ENCODE data around the gene ROR1. TPM values are rescaled to one million over a fixed set of nuclear protein-coding genes. Genes with fewer than 3 reads are reported as not detected.

Gene ROR1
- total and polyA plus RNA-seq, 9 of the 15 experiments (the other 6 are each of a cell fraction or from before 2014, with no cell fraction given), result 0.02 TPM; not detected in 8

DNA sequence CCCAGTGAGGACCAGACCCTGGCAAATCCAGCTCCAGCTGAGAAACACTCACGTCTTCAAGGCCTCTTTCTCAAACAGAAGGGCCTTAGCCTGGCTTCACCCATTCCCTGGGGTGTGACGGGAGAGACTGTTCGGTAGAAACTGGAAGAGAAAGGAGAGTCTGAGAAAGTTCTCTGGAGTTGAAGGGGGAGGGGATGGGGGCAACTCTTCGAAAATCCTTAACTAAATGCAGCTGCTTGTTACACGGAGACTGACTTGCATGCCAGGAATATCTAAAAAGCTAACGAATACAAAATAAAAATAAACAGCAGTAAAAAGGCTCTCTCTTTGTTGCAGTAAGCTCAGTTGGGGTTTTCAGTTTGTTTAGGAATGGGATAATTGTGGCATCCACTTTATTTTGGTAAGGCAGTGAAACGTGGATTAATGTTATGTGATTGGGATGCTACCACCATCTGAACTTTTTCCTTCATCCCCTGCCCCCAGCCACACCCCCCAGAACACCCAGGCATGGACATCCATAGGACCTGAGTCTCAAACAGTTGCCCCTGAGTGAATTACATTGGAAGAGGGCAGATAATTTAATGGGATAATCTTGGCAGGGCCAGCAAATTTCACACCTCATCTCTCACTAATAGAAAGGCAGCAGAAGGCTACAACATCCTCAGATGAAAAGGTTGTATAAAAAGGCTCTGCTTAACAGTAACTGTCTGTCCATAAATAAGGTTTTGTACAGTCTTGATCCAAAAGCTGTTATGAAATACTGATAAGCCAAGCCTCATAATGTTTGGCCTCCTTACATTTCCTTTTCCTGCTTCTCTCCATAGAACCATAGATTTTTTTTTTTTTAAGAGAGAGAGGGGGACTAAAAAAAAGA, 5.8 kb downstream of the ROR1 start:
- H3K9ac ChIP-seq (ENCODE audit: insufficient read depth in 1 of 2, low read depth in 2 of 2, low read length in 2 of 2), result no peak overlapping the region
- no peaks in the 10 kb centered on the region for H4K20me1 ChIP-seq (replicated peaks; ENCODE audit: control insufficient read depth, insufficient read depth, low read length)
- H3K9me3 ChIP-seq (replicated peaks; ENCODE audit: control insufficient read depth, insufficient read depth, low read depth, low read length), result no peaks in the 10 kb centered on the region
- intact Hi-C loops (cut with micrococcal nuclease), result no loop called here
- no peak for ATAC-seq
- no peaks in the 10 kb centered on the region for H3K79me2 ChIP-seq (ENCODE audit: control insufficient read depth, insufficient read depth, low read length)
- no peak overlapping the region for H3K4me2 ChIP-seq (ENCODE audit: insufficient read depth, low read length)
- H3K4me3 ChIP-seq, result no peak overlapping the region
- no peak overlapping the region for H2AFZ ChIP-seq (ENCODE audit: low read depth, low read length)
- in situ Hi-C loops (cut with MboI), result no loop called here
- DNase-seq (ENCODE audit: extremely low read depth in 1 of 4, low spot score in 3 of 4), result no peak
- H3K27ac ChIP-seq (ENCODE audit: extremely low read depth, low read depth, low read length), result no peak overlapping the region
- ChIA-PET CTCF (ENCODE audit: low intra/inter-chr PET ratio) (no interaction called here), POLR2A (no interaction called here)
- no peaks in the 10 kb centered on the region for H3K36me3 ChIP-seq (ENCODE audit: control insufficient read depth, insufficient read depth, low read length)
- BruUV-seq (replicated peaks), result no TSS peak
- 0% methylated on average over 7 of the region's 7 CpGs for WGBS (ENCODE audit: insufficient coverage, low coverage, missing lambda C conversion rate)
- no peaks in the 10 kb centered on the region for H3K9me1 ChIP-seq (ENCODE audit: control insufficient read depth, insufficient read depth, low read length)
- no peaks in the 10 kb centered on the region; a peak in 1 of 5 replicates for H3K4me1 ChIP-seq (replicated peaks in 1 of 2; ENCODE audit: control insufficient read depth in 2 of 2, insufficient read depth in 2 of 2, low read length in 2 of 2)
- peaks cover 5 to 6% of the 10 kb centered on the region in 2 experiments; a peak in 2 of 5 replicates for H3K27me3 ChIP-seq (ENCODE audit: control insufficient read depth in 2 of 2, insufficient read depth in 2 of 2, low read length in 2 of 2)
- FAIRE-seq, result no peak
- TF ChIP-seq, protein P1, sequence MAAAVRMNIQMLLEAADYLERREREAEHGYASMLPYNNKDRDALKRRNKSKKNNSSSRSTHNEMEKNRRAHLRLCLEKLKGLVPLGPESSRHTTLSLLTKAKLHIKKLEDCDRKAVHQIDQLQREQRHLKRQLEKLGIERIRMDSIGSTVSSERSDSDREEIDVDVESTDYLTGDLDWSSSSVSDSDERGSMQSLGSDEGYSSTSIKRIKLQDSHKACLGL (CRISPR knock-in tag; IDR thresholded peaks at IDR 0.05; ENCODE audit: borderline replicate concordance, poor library complexity, severe bottlenecking), result no peak
- TF ChIP-seq, protein P2, sequence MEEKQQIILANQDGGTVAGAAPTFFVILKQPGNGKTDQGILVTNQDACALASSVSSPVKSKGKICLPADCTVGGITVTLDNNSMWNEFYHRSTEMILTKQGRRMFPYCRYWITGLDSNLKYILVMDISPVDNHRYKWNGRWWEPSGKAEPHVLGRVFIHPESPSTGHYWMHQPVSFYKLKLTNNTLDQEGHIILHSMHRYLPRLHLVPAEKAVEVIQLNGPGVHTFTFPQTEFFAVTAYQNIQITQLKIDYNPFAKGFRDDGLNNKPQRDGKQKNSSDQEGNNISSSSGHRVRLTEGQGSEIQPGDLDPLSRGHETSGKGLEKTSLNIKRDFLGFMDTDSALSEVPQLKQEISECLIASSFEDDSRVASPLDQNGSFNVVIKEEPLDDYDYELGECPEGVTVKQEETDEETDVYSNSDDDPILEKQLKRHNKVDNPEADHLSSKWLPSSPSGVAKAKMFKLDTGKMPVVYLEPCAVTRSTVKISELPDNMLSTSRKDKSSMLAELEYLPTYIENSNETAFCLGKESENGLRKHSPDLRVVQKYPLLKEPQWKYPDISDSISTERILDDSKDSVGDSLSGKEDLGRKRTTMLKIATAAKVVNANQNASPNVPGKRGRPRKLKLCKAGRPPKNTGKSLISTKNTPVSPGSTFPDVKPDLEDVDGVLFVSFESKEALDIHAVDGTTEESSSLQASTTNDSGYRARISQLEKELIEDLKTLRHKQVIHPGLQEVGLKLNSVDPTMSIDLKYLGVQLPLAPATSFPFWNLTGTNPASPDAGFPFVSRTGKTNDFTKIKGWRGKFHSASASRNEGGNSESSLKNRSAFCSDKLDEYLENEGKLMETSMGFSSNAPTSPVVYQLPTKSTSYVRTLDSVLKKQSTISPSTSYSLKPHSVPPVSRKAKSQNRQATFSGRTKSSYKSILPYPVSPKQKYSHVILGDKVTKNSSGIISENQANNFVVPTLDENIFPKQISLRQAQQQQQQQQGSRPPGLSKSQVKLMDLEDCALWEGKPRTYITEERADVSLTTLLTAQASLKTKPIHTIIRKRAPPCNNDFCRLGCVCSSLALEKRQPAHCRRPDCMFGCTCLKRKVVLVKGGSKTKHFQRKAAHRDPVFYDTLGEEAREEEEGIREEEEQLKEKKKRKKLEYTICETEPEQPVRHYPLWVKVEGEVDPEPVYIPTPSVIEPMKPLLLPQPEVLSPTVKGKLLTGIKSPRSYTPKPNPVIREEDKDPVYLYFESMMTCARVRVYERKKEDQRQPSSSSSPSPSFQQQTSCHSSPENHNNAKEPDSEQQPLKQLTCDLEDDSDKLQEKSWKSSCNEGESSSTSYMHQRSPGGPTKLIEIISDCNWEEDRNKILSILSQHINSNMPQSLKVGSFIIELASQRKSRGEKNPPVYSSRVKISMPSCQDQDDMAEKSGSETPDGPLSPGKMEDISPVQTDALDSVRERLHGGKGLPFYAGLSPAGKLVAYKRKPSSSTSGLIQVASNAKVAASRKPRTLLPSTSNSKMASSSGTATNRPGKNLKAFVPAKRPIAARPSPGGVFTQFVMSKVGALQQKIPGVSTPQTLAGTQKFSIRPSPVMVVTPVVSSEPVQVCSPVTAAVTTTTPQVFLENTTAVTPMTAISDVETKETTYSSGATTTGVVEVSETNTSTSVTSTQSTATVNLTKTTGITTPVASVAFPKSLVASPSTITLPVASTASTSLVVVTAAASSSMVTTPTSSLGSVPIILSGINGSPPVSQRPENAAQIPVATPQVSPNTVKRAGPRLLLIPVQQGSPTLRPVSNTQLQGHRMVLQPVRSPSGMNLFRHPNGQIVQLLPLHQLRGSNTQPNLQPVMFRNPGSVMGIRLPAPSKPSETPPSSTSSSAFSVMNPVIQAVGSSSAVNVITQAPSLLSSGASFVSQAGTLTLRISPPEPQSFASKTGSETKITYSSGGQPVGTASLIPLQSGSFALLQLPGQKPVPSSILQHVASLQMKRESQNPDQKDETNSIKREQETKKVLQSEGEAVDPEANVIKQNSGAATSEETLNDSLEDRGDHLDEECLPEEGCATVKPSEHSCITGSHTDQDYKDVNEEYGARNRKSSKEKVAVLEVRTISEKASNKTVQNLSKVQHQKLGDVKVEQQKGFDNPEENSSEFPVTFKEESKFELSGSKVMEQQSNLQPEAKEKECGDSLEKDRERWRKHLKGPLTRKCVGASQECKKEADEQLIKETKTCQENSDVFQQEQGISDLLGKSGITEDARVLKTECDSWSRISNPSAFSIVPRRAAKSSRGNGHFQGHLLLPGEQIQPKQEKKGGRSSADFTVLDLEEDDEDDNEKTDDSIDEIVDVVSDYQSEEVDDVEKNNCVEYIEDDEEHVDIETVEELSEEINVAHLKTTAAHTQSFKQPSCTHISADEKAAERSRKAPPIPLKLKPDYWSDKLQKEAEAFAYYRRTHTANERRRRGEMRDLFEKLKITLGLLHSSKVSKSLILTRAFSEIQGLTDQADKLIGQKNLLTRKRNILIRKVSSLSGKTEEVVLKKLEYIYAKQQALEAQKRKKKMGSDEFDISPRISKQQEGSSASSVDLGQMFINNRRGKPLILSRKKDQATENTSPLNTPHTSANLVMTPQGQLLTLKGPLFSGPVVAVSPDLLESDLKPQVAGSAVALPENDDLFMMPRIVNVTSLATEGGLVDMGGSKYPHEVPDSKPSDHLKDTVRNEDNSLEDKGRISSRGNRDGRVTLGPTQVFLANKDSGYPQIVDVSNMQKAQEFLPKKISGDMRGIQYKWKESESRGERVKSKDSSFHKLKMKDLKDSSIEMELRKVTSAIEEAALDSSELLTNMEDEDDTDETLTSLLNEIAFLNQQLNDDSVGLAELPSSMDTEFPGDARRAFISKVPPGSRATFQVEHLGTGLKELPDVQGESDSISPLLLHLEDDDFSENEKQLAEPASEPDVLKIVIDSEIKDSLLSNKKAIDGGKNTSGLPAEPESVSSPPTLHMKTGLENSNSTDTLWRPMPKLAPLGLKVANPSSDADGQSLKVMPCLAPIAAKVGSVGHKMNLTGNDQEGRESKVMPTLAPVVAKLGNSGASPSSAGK (IDR thresholded peaks at IDR 0.05), result no peak
- TF ChIP-seq, protein P3, sequence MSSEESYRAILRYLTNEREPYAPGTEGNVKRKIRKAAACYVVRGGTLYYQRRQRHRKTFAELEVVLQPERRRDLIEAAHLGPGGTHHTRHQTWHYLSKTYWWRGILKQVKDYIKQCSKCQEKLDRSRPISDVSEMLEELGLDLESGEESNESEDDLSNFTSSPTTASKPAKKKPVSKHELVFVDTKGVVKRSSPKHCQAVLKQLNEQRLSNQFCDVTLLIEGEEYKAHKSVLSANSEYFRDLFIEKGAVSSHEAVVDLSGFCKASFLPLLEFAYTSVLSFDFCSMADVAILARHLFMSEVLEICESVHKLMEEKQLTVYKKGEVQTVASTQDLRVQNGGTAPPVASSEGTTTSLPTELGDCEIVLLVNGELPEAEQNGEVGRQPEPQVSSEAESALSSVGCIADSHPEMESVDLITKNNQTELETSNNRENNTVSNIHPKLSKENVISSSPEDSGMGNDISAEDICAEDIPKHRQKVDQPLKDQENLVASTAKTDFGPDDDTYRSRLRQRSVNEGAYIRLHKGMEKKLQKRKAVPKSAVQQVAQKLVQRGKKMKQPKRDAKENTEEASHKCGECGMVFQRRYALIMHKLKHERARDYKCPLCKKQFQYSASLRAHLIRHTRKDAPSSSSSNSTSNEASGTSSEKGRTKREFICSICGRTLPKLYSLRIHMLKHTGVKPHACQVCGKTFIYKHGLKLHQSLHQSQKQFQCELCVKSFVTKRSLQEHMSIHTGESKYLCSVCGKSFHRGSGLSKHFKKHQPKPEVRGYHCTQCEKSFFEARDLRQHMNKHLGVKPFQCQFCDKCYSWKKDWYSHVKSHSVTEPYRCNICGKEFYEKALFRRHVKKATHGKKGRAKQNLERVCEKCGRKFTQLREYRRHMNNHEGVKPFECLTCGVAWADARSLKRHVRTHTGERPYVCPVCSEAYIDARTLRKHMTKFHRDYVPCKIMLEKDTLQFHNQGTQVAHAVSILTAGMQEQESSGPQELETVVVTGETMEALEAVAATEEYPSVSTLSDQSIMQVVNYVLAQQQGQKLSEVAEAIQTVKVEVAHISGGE (CRISPR knock-in tag; IDR thresholded peaks at IDR 0.05), result no peak
- TF ChIP-seq ZNF551 (CRISPR knock-in tag; IDR thresholded peaks at IDR 0.05), result no peak
